ENCODE data around the gene CD82. TPM values are rescaled to one million over a fixed set of nuclear protein-coding genes. Genes with fewer than 3 reads are reported as not detected.
"Not testable (repeated sequence)": the region's sequence is repeated elsewhere in the genome, so short reads cannot be mapped to it uniquely, and the experiment has no call there.

The CD82 gene
- total RNA-seq, 1 donor = 23.2 TPM

- no peak for DNase-seq (ENCODE audit: insufficient read length, low spot score, missing footprints)
- Histone ChIP-seq H3K4me2 (ENCODE audit: insufficient read depth, low read length) (no peak overlapping the region), H3K36me3 (ENCODE audit: insufficient read depth, low read length) (no peaks in the 10 kb centered on the region), H4K20me1 (ENCODE audit: insufficient read depth, low read length) (no peaks in the 10 kb centered on the region), H3K4me1 (ENCODE audit: insufficient read depth, low read length) (no peaks in the 10 kb centered on the region), H3K79me2 (ENCODE audit: insufficient read depth, low read length) (no peaks in the 10 kb centered on the region), H3K27ac (ENCODE audit: low read depth, low read length) (no peak overlapping the region), H3K27me3 (ENCODE audit: insufficient read depth, low read length) (peaks cover 21% of the 10 kb centered on the region), H3K9me3 (ENCODE audit: low read depth, low read length) (peaks cover 4% of the 10 kb centered on the region), H2AFZ (ENCODE audit: low read length) (no peak overlapping the region), H3K4me3 (ENCODE audit: insufficient read depth, low read length) (no peak overlapping the region)
- TF ChIP-seq CTCF (IDR thresholded peaks at IDR 0.05; ENCODE audit: extremely low read depth, low read depth, low read length) = no peak
Observed at GRCh38 chr11:44645827-44646226, 80.4 kb downstream of the CD82 start.

- H3K4me2 ChIP-seq (ENCODE audit: insufficient read depth, low read length) = not testable (repeated sequence)
Observed at GRCh38 chr11:44647255-44647955, 81.9 kb downstream of the CD82 start.

GRCh38 chr11:44648109-44648508 is 82.6 kb downstream of the CD82 start:
- H3K79me2 ChIP-seq (ENCODE audit: insufficient read depth, low read length) = no peaks in the 10 kb centered on the region
- peaks cover 4% of the 10 kb centered on the region for H3K9me3 ChIP-seq (ENCODE audit: low read depth, low read length)
- no peak overlapping the region for H3K4me2 ChIP-seq (ENCODE audit: insufficient read depth, low read length)
- peaks cover 31% of the 10 kb centered on the region for H3K27me3 ChIP-seq (ENCODE audit: insufficient read depth, low read length)
- no peaks in the 10 kb centered on the region for H3K36me3 ChIP-seq (ENCODE audit: insufficient read depth, low read length)
- H4K20me1 ChIP-seq (ENCODE audit: insufficient read depth, low read length) = no peaks in the 10 kb centered on the region
- no peaks in the 10 kb centered on the region for H3K4me1 ChIP-seq (ENCODE audit: insufficient read depth, low read length)
- no peak overlapping the region for H3K27ac ChIP-seq (ENCODE audit: low read depth, low read length)
- H2AFZ ChIP-seq (ENCODE audit: low read length) = no peak overlapping the region
- no peak for TF ChIP-seq CTCF (IDR thresholded peaks at IDR 0.05; ENCODE audit: extremely low read depth, low read depth, low read length)
- no peak for DNase-seq (ENCODE audit: insufficient read length, low spot score, missing footprints)
- H3K4me3 ChIP-seq (ENCODE audit: insufficient read depth, low read length) = no peak overlapping the region

More at GRCh38 chr11:44647255-44647955, 81.9 kb downstream of the CD82 start:
- H3K36me3 ChIP-seq (ENCODE audit: insufficient read depth, low read length); H3K27ac ChIP-seq (ENCODE audit: low read depth, low read length); H4K20me1 ChIP-seq (ENCODE audit: insufficient read depth, low read length); H2AFZ ChIP-seq (ENCODE audit: low read length); DNase-seq (ENCODE audit: insufficient read length, low spot score, missing footprints); H3K4me3 ChIP-seq (ENCODE audit: insufficient read depth, low read length); H3K4me1 ChIP-seq (ENCODE audit: insufficient read depth, low read length); H3K9me3 ChIP-seq (ENCODE audit: low read depth, low read length); H3K79me2 ChIP-seq (ENCODE audit: insufficient read depth, low read length): not testable (repeated sequence)
- peaks cover 31% of the 10 kb centered on the region for H3K27me3 ChIP-seq (ENCODE audit: insufficient read depth, low read length)

- no peak overlapping the region for H3K4me2 ChIP-seq (ENCODE audit: insufficient read depth, low read length)
- H4K20me1 ChIP-seq (ENCODE audit: insufficient read depth, low read length) = no peaks in the 10 kb centered on the region
- peaks cover 32% of the 10 kb centered on the region for H3K27me3 ChIP-seq (ENCODE audit: insufficient read depth, low read length)
- no peak overlapping the region for H2AFZ ChIP-seq (ENCODE audit: low read length)
- H3K79me2 ChIP-seq (ENCODE audit: insufficient read depth, low read length) = no peaks in the 10 kb centered on the region
- DNase-seq (ENCODE audit: insufficient read length, low spot score, missing footprints) = no peak
- H3K36me3 ChIP-seq (ENCODE audit: insufficient read depth, low read length) = no peaks in the 10 kb centered on the region
- H3K4me1 ChIP-seq (ENCODE audit: insufficient read depth, low read length) = no peaks in the 10 kb centered on the region
- H3K27ac ChIP-seq (ENCODE audit: low read depth, low read length) = no peak overlapping the region
- TF ChIP-seq CTCF (IDR thresholded peaks at IDR 0.05; ENCODE audit: extremely low read depth, low read depth, low read length) = no peak
- H3K9me3 ChIP-seq (ENCODE audit: low read depth, low read length) = no peaks in the 10 kb centered on the region
- H3K4me3 ChIP-seq (ENCODE audit: insufficient read depth, low read length) = no peak overlapping the region
Observed at GRCh38 chr11:44651535-44652155, 86.2 kb downstream of the CD82 start.
